Fibroblast of villous mesenchyme (primary cell): Measurements from ENCODE around the gene PFDN6. TPM values are rescaled to one million over a fixed set of nuclear protein-coding genes. Genes with fewer than 3 reads are reported as not detected.

Source experiments
- DNase-seq: peaks from one replicate; pipeline ENCODE4 v3.0.0-alpha.2; 2010; ENCODE audit warnings: low read depth
- H3K4me3 ChIP-seq: 2 replicates; pipeline ENCODE4 v1.5.1; 2011; ENCODE audit warnings: low read depth, mild to moderate bottlenecking, low read length
- CTCF ChIP-seq: IDR thresholded peaks from 2 replicates; pipeline ENCODE4 v1.5.1; 2012; ENCODE audit warnings: low read depth, mild to moderate bottlenecking, low read length; ENCODE audit not compliant: insufficient read depth
- total RNA-seq: library from RNA; depleted of rRNA; stranded (reverse); fragments of >200 nt; gene quantifications from 2 replicates; pipeline ENCODE4 v1.2.3, GENCODE V29; 2012

The PFDN6 gene
- total RNA-seq, 1 donor, result 34.5 TPM

- DNase-seq, result no peak
- H3K4me3 ChIP-seq, result peak overlapping the region; percentile 68
- TF ChIP-seq CTCF, result no peak
Observed at GRCh38 chr6:33276581-33276863, 12.9 kb upstream of the PFDN6 start.

- TF ChIP-seq CTCF, result peak; percentile 52
- peak; percentile 67 for DNase-seq
- H3K4me3 ChIP-seq, result peak within 1 kb of the TSS; percentile 68
Observed at GRCh38 chr6:33276864-33277662, 12.3 kb upstream of the PFDN6 start, which contains the start of gene B3GALT4. B3GALT4 (plus strand) TSS chr6:33277123; CDS start chr6:33277420, 297 bp downstream.

GRCh38 chr6:33277663-33278391 is 11.6 kb upstream of the PFDN6 start:
- H3K4me3 ChIP-seq, result peak overlapping the region; percentile 68
- no peak for TF ChIP-seq CTCF
- DNase-seq, result no peak

- TF ChIP-seq CTCF, result no peak
- no peak overlapping the region for H3K4me3 ChIP-seq
- DNase-seq, result no peak
Observed at GRCh38 chr6:33278392-33278741, 11.0 kb upstream of the PFDN6 start.

- no peak overlapping the region for H3K4me3 ChIP-seq
- no peak for TF ChIP-seq CTCF
- DNase-seq, result no peak
Observed at GRCh38 chr6:33278810-33279209, 10.6 kb upstream of the PFDN6 start.

- H3K4me3 ChIP-seq, result no peak overlapping the region
- DNase-seq, result no peak
- no peak for TF ChIP-seq CTCF
Observed at GRCh38 chr6:33279257-33279695, 10.1 kb upstream of the PFDN6 start.
